Mesothelial cell of epicardium (in vitro differentiated cells): ENCODE measurements around the gene ZNF507. TPM values are rescaled to one million over a fixed set of nuclear protein-coding genes. Genes with fewer than 3 reads are reported as not detected.
A peak's percentile ranks its signal among the peaks of the same experiment; 100 is the strongest.
"Not testable (repeated sequence)": the region's sequence is repeated elsewhere in the genome, so short reads cannot be mapped to it uniquely, and the experiment has no call there.

Experiments used
- DNase-seq, 2 experiments: peaks; one replicate each; pipeline ENCODE4 v3.0.0; 2021; ENCODE audit warnings: low spot score in 2 of 2; ENCODE audit not compliant: unreplicated experiment in 2 of 2
- H3K27ac Mint-ChIP-seq: 2 replicates; pipeline ENCODE4 v1.8.0; 2021; ENCODE audit warnings: mixed read lengths
- H3K27me3 Mint-ChIP-seq: 2 replicates; pipeline ENCODE4 v1.8.0; 2021; ENCODE audit warnings: low read depth, mixed read lengths
- H3K36me3 Mint-ChIP-seq: 2 replicates; pipeline ENCODE4 v1.8.0; 2021; ENCODE audit warnings: mixed read lengths
- H3K4me1 Mint-ChIP-seq: 2 replicates; pipeline ENCODE4 v1.8.0; 2021; ENCODE audit warnings: mixed read lengths
- H3K4me3 Mint-ChIP-seq: 2 replicates; pipeline ENCODE4 v1.8.0; 2021; ENCODE audit warnings: mild to moderate bottlenecking, moderate library complexity, mixed read lengths
- H3K9me3 Mint-ChIP-seq: 2 replicates; pipeline ENCODE4 v1.8.0; 2021; ENCODE audit warnings: mixed read lengths
- total RNA-seq: library from RNA; stranded (reverse); gene quantifications from 3 replicates; pipeline ENCODE4 v1.2.1, GENCODE V29; 2021
- TF ChIP-seq, protein P1 (sequence below): fragments of 200-600 bp; sonication (generic); IDR thresholded peaks from one replicate; pipeline ENCODE4 v1.5.0; 2021; ENCODE audit warnings: antibody characterized with exemption; ENCODE audit not compliant: unreplicated experiment

Gene ZNF507
- total RNA-seq, 1 donor from 2014 or later: 33.6 TPM

DNA sequence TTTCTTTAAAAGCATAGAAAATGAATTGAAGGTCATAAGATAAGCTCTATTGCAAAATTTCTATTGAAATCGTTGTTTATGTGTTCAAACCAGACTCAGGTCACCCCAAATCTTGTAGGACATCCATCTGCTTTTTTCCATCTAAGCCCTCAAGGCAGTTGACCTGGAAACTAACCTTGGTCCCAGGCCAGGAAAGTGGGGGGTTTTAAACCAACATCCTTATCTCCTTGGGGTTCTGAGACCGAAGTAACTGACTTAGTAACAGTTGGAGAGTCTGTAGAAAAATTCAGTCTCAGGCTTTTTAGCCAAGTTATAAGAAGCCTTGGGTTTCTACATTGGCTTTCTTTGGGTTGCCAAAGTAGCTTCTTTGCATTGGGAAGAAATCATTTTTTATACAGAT is 23.4 kb downstream of the ZNF507 start:
- no peak overlapping the region for H3K27ac Mint-ChIP-seq
- H3K4me1 Mint-ChIP-seq: peaks cover 7% of the 10 kb centered on the region
- DNase-seq: no peak
- H3K4me3 Mint-ChIP-seq: no peak overlapping the region
- H3K9me3 Mint-ChIP-seq: peaks cover 4% of the 10 kb centered on the region
- TF ChIP-seq, protein P1, sequence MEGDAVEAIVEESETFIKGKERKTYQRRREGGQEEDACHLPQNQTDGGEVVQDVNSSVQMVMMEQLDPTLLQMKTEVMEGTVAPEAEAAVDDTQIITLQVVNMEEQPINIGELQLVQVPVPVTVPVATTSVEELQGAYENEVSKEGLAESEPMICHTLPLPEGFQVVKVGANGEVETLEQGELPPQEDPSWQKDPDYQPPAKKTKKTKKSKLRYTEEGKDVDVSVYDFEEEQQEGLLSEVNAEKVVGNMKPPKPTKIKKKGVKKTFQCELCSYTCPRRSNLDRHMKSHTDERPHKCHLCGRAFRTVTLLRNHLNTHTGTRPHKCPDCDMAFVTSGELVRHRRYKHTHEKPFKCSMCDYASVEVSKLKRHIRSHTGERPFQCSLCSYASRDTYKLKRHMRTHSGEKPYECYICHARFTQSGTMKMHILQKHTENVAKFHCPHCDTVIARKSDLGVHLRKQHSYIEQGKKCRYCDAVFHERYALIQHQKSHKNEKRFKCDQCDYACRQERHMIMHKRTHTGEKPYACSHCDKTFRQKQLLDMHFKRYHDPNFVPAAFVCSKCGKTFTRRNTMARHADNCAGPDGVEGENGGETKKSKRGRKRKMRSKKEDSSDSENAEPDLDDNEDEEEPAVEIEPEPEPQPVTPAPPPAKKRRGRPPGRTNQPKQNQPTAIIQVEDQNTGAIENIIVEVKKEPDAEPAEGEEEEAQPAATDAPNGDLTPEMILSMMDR: no peak
- no peaks in the 10 kb centered on the region for H3K27me3 Mint-ChIP-seq
- peaks cover 47% of the 10 kb centered on the region for H3K36me3 Mint-ChIP-seq

DNA sequence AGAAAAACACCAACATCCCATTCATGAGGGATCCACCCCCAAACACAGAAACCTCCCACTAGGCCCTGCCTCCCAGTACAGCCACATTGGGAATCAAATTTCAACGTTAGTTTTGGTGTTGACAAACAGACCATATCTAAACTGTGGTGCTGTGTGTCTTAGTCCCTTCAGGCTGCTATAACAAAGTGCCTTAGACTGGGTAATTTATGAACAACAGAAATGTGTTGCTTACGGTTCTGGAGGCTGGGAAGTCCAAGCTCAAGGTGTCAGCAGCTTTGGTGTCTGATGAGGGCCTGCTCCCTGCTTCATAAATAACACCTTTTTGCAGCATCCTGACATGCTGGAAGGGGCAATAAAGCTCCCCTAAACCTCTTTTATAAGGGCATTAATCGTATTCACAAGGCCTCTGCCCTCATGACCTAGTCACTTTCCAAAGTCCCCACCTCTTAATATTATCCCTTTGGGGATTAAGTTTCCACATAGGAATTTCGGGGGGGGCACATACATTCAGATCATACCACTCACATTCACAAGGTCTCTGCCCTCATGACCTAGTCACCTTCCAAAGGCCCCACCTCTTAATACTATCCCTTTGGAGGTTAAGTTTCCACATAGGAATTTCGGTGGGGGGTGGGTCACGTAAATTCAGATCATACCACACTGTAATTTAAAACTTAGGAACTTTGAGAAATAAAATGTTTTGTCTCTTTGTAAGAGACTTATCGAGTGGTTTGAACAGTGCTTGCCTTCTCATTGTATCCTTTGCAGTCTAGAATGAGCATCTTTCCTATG is 27.5 kb downstream of the ZNF507 start:
- Mint-ChIP-seq H3K27me3 (no peaks in the 10 kb centered on the region), H3K27ac (peak overlapping the region; percentile 50), H3K9me3 (peaks cover 10% of the 10 kb centered on the region), H3K36me3 (peaks cover 28% of the 10 kb centered on the region), H3K4me1 (peaks cover 13% of the 10 kb centered on the region), H3K4me3 (no peak overlapping the region)
- TF ChIP-seq, protein P1: no peak
- DNase-seq: no peak

- no peaks in the 10 kb centered on the region for H3K27me3 Mint-ChIP-seq
- TF ChIP-seq, protein P1: no peak
- peaks cover 13% of the 10 kb centered on the region for H3K4me1 Mint-ChIP-seq
- no peak overlapping the region for H3K4me3 Mint-ChIP-seq
- peaks cover 26% of the 10 kb centered on the region for H3K36me3 Mint-ChIP-seq
- no peak for DNase-seq
- H3K27ac Mint-ChIP-seq: peak overlapping the region; percentile 50
- peaks cover 10% of the 10 kb centered on the region for H3K9me3 Mint-ChIP-seq
Observed at GRCh38 chr19:32373585-32374295, 28.3 kb downstream of the ZNF507 start.

- H3K27ac Mint-ChIP-seq: peak overlapping the region; percentile 50
- H3K4me3 Mint-ChIP-seq, H3K27me3 Mint-ChIP-seq, H3K9me3 Mint-ChIP-seq, DNase-seq: not testable (repeated sequence)
- peaks cover 26% of the 10 kb centered on the region for H3K36me3 Mint-ChIP-seq
- H3K4me1 Mint-ChIP-seq: peaks cover 13% of the 10 kb centered on the region
Observed at GRCh38 chr19:32374362-32374761, 29.0 kb downstream of the ZNF507 start.

- Mint-ChIP-seq H3K4me1 (peaks cover 13% of the 10 kb centered on the region), H3K36me3 (peaks cover 24% of the 10 kb centered on the region)
- not testable (repeated sequence) for H3K27ac Mint-ChIP-seq, H3K27me3 Mint-ChIP-seq, H3K9me3 Mint-ChIP-seq, H3K4me3 Mint-ChIP-seq, DNase-seq
Observed at GRCh38 chr19:32377088-32377487, 31.7 kb downstream of the ZNF507 start.

DNA sequence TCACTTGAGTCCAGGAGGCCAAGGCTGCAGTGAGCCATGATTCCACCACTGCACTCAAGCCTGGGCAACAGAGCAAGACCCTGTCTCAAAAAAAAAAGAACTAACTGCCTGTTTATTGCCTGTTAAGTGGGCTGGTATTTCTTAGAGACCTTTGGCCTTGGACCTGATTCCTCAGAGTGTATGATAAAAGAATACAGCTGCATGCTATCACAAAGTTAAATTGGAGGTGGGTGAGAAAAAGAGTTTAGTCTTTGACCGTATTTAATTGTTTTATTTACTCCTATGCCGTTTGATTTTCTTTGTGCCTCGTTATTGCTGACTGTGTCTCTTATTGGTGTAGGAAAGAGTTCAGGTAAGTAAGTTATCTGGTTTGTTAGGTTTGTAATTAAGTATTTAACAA is 34.9 kb downstream of the ZNF507 start:
- no peak overlapping the region for H3K27ac Mint-ChIP-seq
- no peaks in the 10 kb centered on the region for H3K27me3 Mint-ChIP-seq
- peaks cover 6% of the 10 kb centered on the region for H3K9me3 Mint-ChIP-seq
- TF ChIP-seq, protein P1: no peak
- peaks cover 25% of the 10 kb centered on the region for H3K36me3 Mint-ChIP-seq
- no peak overlapping the region for H3K4me3 Mint-ChIP-seq
- no peak for DNase-seq
- no peaks in the 10 kb centered on the region for H3K4me1 Mint-ChIP-seq
